Amniotic stem cell (primary cell): ENCODE measurements around the gene ANO1.

Experiments
- DNase-seq: peaks from one replicate; lab custom pipeline; 2025; lab: John Stamatoyannopoulos, UW

The ANO1 gene

DNA sequence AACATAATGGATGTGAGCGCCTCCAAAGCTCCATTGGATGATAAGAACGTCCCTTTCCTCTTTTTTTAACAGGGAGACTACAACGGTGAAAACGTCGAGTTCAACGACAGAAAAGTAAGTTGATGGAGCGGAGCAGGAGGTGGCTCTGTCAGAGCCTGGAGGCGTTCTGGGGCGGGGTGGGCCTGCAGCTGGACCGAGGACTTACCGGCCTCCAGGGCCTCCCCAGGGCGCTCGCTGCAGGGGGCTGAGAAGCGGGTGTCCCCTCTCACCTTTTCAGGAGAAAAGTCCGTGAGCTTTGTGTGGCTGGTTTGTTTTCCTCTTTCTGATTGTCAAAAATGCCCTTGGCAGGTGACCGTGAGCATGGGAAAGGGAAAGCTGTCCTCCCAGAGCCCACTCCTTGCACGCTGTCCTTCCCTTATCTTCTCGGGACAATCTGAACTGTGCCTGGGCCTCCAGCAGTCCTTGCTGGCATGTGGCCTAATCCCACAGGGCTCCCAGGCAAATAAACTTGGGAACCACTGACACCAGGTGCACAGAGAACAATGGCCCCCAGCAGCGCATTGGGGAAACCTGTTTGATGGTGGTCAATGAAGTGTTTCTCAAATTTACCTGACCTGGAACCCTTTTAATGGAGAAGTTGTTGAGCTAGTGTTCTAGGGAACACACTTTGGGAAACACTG, 38.4 kb downstream of the ANO1 start:
- no peak for DNase-seq

DNA sequence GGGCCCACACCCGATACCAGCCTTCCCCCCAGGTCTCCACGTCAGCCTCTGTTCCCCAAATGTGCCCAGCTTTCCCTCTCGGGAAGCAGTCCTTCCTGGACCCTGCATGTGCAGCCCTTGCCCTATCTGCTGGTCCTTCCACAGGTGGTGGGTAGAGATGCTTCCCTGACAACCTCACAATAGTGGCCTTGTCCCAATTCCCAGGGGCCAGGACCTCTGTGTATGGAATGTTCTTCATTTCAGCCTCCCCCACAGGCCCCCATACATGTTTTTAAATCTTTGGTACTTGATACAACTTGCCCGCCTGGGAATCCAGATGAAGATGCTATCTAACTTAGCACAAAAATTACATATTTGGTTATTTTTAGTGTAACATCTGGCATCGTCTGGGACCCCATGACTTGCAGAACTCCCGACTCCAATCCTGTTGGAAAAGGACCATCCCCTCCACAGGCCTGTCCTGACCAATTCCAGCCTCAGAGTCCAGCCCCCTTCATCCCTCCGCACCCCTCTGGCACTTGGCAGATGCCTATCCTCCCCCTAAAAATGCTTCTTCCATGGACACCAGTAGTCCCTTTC, 39.5 kb downstream of the ANO1 start:
- DNase-seq, result no peak

DNA sequence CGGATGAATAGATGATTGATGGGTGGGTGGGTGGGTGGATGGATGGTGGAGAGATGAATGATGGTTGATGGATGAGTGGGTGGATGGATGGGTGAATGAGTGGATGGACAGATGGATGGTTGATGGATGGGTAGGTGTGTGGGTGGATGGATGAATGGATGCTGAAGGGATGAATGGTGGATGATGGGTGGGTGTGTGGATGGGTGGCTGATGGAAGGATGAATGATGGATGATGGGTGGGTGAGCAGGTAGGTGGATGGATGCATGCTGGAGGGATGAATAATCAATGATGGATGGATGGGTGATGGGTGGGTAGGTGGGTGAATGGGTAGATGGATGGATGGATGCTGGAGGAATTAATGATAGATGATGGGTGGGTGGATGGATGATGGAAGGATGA, 40.5 kb downstream of the ANO1 start:
- no peak for DNase-seq

DNA sequence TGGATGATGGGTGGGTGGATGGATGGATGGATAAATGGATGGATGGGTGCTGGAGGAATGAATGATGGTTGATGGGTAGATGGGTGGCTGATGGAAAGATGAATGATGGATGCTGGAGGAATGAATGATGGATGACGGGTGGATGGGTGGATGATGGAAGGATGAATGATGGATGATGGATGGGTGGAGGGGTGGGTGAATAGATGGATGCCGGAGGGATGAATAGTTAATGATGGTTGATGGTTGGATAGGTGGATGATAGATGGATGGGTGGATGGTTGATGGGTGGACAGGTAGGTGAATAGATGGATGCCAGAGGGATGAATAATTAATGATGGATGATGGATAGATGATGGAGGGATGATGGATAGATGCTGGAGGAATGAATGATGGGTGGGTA, 41.4 kb downstream of the ANO1 start:
- no peak for DNase-seq

DNA sequence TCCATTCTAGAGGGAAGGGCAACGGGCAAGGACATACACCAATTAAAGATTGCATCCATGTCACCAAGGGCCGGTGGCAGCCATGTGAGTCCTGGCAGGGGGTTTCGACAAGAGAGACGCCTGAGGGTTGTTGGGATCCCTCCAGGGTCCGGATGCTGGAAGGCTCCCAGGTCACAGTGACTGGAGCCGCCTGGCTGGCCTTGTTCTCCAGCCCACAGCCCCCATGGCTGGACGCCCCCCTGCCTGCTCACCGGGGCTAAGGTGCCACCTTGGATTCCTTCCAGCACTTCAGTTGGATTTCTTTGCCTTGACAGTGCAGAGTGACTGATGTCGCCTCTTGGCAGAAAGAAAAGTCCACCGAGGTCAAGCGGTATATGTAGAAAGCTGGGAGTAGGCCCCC, 42.6 kb downstream of the ANO1 start:
- DNase-seq, result no peak

DNA sequence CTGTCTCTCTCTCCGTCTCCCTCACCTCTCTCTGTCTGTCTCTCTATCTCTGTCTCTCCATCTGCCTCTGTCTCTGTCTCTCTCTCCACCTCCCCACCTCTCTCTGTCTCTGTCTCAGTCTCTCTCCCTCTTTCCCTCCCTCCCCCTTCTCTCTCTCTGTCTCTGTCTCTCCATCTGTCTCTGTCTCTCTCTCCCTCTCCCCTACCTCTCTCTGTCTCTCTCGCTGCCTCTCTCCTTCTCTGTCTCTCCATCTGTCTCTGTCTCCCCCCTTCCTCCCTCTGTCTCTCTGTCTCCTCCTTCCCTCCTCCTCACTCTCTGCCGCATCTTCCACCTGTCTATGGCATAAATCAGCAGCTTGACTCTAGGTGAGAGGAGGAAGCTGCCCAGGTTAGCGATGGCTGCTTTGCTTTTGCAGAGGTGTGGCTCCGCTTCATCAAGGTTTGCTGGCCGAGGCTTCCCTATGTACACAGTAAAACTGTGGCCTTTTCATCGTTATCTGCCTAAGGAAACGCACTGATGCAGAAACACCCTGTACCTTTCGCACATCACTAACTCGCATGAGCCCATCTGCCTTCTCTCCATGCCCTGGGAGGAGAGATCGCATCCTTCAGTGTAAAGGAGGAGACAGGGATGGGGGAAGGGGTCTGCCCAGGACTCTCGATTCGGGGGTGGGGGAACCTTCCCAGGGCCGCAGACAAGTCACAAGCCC, 44.5 kb downstream of the ANO1 start:
- DNase-seq, result no peak

DNA sequence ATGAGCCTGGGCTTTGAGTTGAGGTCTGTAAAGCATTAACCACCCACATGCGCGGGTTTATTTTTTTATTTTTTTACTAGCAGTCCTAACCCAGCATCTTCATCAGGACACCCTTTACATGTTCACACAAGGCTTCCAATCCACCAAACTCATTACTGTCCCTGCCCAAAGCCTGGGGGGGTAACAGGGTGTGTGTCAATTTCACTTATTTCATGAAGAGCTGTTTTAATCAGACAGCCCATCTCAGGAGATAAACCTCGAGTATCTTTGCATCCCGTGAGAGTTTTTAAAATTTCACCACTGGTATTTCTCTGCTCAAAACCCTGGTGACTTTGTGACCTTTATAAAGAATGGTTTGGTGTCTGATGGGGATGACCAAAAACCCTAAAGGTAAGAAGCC, 45.6 kb downstream of the ANO1 start:
- no peak for DNase-seq

DNA sequence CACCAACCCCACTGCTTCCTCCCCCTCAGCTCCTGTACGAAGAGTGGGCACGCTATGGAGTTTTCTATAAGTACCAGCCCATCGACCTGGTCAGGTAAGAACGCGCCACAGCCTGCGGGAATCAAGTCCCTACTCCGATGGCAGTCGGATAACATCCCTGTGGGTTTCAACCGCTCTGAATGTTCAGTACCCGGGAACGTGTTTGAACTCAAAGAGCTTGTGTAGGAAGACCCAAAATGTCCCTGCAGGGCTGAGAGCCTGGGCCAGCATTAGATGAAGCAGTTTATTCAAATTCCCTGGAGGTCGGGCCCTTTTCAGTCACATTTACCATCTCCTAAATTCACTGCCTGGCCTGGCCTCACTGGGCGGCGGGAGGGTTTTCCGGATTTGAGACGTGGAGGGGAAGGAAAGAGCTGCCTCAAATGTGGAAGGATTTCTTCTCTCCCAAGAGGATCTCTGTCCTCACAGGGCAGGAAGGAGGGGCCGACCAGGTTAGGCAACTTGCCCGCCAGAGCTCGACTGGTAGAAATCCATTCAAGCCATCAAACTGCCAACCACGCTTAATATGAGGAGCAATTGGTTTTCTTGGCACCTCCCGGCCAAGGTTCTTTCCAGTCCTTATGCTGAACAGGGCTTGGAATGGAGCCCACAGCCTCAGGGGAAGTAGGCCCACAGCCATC, 46.3 kb downstream of the ANO1 start:
- DNase-seq, result no peak

DNA sequence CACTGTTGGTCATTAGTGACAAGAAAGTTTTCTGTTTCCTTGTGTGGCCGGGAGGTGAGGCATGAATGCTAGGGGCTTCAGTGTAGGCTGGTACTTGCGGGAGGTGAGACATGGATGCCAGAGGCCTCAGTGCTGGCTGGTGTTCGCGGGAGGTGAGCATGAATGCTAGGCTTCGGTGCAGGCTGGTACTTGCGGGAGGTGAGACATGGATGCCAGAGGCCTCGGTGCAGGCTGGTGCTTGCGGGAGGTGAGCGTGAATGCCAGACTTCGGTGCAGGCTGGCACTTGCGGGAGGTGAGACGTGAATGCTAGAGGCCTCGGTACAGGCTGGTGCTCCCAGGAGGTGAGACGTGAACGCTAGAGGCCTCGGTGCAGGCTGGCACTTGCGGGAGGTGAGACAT, 48.4 kb downstream of the ANO1 start:
- no peak for DNase-seq

DNA sequence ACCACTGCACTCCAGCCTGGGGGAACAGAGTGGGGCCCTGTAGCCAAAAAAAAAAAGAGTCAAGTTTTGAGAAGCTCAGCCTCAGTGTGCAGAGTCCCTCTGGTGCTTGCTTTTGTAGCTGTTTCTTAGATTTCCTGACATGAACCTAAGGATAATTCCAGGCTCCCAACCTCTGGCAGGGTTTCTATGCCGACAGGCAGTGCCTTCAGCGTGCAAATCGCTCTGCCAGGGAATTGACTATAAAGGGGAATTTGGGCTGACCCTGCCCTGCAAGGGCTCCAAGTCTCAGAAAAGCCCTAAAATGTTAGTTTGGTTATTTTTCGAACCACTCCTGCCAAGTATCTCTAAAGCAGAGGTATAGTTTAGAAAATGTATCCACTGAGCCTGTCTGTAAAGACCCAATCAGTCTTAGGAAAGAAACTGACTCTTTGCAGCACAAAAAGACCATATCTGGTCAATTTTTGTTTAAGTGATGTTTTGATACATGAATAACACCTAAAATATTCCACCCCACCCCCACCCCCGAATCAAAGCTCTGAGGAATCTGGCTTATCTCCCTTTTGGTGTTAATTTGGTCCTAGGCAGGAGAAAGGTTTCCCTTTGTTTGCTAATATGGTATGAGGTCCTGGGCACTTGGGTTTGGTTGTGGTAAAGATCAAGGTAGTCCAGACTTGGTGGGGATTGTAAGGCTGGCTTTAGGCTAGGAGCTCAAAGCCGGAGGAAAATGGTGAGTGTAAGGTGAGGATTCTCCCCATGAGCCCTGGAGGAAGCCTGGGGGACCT, 49.7 kb downstream of the ANO1 start:
- peak; percentile 15 for DNase-seq

DNA sequence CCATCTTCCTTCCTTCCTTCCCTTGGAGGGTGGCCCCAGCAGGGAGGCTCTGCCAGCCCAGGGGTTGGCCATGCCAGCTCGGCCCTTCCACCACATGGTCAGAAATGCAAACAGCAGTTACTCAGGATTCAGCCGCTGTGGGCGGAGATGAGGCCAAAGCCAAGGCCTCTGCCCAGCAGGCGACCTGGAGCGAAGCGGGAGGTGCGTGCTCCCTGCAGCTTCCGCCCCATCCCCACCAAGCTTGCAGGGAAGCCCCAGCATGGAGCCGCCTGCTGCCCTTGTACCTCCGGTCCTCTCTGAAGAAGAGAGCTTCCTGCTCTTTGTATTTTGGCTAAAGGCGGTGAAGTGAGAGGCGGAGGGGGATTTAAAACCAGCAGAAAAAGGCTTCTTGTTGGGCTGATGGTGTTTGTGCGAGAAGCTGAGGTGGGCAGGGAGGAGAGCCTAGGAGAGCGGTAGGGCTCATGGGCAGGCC, 50.4 kb downstream of the ANO1 start:
- DNase-seq, result no peak

DNA sequence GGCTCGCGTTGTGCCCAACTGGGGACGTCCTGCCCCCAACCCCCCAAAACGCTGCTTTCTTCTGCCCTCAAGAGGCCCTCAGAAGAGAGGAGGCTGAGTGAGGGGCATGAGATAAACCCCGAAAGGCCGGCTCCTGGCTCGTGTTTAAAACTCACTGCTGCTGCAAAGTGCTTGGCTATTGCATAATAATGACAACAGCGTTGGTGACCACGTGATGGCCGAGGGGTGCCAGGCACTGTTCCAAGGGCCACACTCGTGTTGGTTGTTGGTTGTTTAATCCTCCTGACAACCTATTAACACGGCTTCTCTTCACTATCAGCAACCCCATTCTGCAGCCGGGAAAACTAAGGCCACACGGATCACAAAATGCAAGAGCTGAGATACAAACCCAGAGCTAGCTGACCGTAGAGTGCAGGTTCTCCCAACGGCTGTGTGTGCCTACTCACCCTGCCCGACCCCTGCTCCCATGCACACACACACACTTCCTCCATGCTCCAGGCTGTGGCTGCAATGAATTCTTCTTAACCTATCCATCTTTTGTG, 51.0 kb downstream of the ANO1 start:
- no peak for DNase-seq

DNA sequence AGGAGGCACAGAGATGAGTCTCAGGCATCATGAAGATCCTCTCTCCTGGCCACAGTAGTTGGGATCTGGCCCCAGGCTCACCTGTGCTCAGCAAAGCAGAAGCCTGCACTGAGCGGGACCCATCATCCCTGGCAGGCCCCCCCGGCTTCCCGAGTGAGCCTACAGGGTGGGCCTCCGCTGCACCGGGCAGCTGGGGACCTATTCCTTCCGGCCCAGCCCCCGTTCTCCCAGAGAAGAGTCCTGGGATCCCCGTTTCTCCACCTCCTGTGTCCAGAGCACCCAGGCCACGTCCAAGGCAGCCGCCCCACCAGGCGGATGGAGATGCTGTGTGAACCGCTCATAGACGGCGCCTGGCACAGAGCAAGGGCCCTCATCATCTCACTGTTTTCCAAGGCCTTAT, 52.5 kb downstream of the ANO1 start:
- no peak for DNase-seq

DNA sequence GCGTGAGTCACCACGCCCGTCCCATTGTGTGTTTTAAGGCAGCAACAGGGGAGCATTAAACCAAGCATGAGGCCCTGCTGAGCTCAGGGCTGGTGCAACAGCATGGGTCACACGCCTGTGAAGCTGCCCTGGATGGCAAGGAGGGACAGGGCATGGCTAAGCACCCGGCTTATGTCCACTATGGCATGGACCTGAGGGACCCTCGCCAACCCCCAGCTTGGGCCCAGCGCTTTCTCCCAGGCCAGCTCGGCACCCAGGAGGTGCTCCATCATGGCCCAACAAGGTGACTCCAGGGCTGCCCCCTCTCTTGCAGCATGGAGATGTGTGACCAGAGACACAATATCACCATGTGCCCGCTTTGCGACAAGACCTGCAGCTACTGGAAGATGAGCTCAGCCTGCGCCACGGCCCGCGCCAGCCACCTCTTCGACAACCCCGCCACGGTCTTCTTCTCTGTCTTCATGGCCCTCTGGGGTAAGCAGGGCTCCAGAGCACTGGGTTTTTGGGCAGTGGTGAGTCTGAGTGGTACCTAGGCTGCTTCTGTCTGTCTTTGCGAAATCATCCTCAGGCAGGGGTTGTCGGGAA, 53.6 kb downstream of the ANO1 start:
- no peak for DNase-seq

DNA sequence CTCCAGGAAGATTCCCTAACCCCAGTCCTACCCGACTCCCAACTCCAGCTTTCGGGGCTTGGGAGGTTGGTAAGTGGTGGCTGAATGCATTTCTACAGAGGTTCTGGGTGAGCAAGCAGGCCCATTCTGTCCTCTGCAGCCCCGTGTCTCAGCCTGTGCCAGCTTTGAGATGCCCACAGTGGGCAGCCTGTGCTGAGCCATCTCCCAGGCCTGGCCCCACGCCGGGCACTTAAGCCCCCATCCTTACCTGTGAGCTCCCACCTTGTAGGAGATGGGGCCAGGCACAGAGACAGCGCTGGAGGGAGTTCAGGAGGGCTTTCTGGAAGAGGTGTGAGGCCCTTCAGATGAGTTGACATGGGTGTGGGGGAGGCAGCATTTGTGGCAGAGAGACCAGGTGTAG, 54.5 kb downstream of the ANO1 start:
- no peak for DNase-seq

DNA sequence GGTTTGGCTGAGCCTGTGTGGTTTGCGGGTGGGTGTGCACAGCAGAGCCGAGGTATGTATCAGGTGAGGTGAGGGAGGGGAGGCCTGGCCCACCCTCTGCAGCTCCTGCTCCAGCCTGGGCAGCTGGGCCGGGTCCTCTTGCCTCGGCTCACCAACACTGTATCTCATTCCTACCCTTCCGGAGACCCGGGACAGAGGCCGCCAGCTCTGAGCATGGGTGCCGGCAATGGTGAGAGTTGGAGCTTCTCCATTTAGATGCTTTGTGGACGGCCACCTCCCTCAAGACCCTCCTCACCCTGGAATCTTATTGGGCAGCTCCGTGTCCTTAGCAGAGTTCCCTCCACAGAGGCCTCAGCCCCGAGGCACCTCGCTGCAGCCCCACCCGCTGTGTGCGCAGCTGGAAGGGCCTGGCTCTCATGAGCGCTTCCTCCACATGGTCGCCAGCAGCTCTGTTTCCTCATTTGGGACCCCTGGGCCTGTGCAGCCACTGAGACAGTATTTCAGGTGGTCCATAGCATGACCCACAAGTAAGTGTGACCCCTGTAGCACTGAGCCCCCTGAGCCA, 55.7 kb downstream of the ANO1 start:
- no peak for DNase-seq

DNA sequence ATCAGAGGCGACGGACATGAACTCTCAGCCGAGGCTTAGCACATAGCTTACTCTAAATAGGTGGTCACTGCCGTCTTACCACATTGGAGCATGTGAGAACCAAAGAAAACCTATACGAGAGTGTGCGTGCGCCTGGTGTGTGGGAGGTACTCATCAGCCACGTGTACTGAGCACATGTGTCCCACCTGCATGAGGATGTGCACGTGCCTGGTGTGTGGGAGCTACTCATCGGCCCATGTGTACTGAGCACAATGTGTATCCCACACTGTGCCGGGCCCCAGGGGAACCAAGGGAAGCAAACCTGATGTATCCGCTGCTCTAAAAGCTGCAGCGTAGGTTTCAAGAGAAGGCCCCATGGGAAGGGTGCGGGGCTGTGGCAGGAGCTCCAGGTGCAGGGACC, 56.4 kb downstream of the ANO1 start:
- no peak for DNase-seq

DNA sequence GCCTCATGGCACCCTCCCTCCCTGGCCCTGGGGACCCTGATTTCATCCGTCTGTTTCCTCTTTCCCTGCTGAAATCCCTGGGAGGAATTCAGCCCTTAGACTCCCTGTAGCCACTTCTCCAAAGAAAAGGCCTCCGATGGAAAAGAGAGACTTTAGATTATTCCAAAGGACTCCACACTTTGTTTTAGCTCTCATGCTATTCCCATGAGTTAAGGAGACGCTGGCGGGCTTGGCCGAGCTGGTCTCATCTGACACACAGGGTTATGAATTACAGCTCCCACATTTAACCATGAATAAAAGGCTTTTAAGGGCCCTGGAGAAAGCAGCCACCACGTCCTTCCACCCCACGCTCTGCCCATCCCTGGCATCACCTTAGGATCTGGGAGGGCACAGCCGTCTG, 57.0 kb downstream of the ANO1 start:
- no peak for DNase-seq

DNA sequence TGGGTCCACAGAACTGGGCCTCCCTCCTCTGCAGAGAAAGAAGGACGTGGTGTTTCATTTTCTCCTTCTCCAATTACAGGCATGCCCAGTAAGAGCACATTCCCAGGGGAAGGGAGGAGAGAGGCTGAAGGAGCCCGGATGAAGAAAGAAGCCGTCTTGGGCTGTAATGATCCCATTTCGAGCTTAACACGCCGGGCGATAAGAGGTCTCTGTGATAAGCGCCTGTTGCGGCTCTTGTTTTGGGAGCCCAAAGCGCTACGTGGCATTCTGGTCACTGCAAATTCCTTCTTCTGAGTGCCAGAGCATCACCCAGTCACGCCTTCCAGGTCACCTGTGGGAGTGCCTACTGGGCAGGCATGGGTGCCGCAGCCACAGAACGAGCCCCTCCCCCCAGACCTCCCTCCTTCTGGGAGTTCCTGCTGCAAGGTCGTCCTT, 57.5 kb downstream of the ANO1 start:
- DNase-seq, result no peak

DNA sequence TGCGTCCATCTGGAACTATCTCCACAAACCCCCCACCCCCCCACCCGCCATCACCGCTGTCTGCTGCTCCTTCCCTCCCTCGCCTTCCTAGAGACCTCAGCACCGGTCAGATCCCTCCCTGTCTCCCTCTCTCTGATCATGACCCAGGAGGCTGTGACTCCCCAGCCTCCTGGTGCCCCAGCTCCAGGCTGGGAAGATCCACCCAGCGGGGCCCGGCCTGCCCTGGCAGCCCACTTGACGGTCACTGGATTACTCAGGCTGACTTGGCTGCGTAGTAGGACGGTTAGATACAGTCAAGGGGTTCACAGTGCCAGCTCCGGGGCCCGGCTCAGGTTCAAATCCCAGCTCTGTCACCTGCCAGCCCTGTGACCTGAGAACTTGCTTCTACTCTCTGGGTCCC, 59.3 kb downstream of the ANO1 start:
- no peak for DNase-seq

DNA sequence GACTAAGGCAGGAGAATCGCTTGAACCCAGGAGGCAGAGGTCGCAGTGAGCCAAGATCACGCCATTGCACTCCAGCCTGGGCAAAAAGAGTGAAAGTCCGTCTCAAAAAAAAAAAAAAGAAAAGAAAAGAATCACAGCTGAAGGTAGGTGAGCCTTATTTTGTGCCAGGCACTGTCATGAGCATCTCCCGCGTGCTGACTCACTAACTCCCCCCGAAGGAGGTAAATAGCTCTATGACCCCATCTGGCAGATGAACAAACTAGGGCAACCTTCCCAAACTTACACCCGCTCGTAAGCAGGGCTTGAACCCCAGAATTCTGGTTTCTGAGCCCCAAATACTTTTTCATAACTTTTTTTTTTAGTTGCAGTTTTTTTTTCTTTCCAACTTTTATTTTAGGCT, 60.3 kb downstream of the ANO1 start:
- no peak for DNase-seq
